Right ventricle myocardium superior (tissue), 1 donor: ENCODE data around the gene NNMT. TPM values are rescaled to one million over a fixed set of nuclear protein-coding genes. Genes with fewer than 3 reads are reported as not detected.

Experiments used
- ATAC-seq: fragments of 200-7000 bp; cut with Tn5 transposase; one replicate; pipeline ENCODE4 v1.9.1; 2020; ENCODE audit warnings: mild to moderate bottlenecking; ENCODE audit not compliant: poor library complexity
- DNase-seq: peaks from one replicate; pipeline ENCODE4 v3.0.0-alpha.2; 2020
- intact Hi-C: fragments of 100-400 bp; cut with DNase I; formaldehyde crosslinking; loops from one replicate; pipeline ENCODE4 v1.11.2; 2022
- total RNA-seq: library from RNA; stranded (reverse); fragmentation: NEBNext Ultra II Directional; extraction: Animal tissue kit (Norgen Biotek cat#: 25700); gene quantifications from one replicate; pipeline ENCODE4 v1.2.1, GENCODE V29; 2021
- donor health status: DM: no; HTN: yes; CAD: no; lungs with severe emphysema.

Gene NNMT
- total RNA-seq, 1 donor from 2014 or later, result 29.8 TPM

- ATAC-seq (peak; percentile 3), DNase-seq (no peak)
- intact Hi-C loops, result loop anchor here (2.0 kb wide), 3 partner anchors 224 to 364 kb away; no protein-coding TSS in a partner anchor
Observed at GRCh38 chr11:114260483-114260882, 35.7 kb upstream of the NNMT start.

- ATAC-seq (no peak), DNase-seq (no peak)
- intact Hi-C loops, result loop anchor here (2.0 kb wide), 3 partner anchors 225 to 365 kb away; no protein-coding TSS in a partner anchor
Observed at GRCh38 chr11:114261791-114262190, 34.4 kb upstream of the NNMT start.

- DNase-seq (no peak), ATAC-seq (peak; percentile 27)
- intact Hi-C loops, result no loop called here
Observed at GRCh38 chr11:114262681-114263512, 33.3 kb upstream of the NNMT start.

GRCh38 chr11:114263513-114264170, 32.6 kb upstream of the NNMT start:
- DNase-seq, result no peak
- intact Hi-C loops, result no loop called here
- no peak for ATAC-seq

GRCh38 chr11:114264381-114264780, 31.8 kb upstream of the NNMT start:
- ATAC-seq, result no peak
- intact Hi-C loops, result no loop called here

GRCh38 chr11:114265122-114265878, 30.9 kb upstream of the NNMT start:
- DNase-seq (no peak), ATAC-seq (no peak)
- intact Hi-C loops, result no loop called here

More at GRCh38 chr11:114264381-114264780, 31.8 kb upstream of the NNMT start:
- no peak for DNase-seq

GRCh38 chr11:114269498-114269897, 26.7 kb upstream of the NNMT start:
- DNase-seq (no peak), ATAC-seq (peak; percentile 65)
- intact Hi-C loops, result no loop called here

- DNase-seq (no peak), ATAC-seq (no peak)
- intact Hi-C loops, result no loop called here
Observed at GRCh38 chr11:114270531-114271270, 25.5 kb upstream of the NNMT start.

- ATAC-seq (no peak), DNase-seq (no peak)
- intact Hi-C loops, result no loop called here
Observed at GRCh38 chr11:114271316-114271715, 24.9 kb upstream of the NNMT start.

- ATAC-seq, result no peak
- intact Hi-C loops, result no loop called here
- DNase-seq, result no peak
Observed at GRCh38 chr11:114272311-114272710, 23.9 kb upstream of the NNMT start.

- ATAC-seq (no peak), DNase-seq (no peak)
- intact Hi-C loops, result no loop called here
Observed at GRCh38 chr11:114273071-114273470, 23.1 kb upstream of the NNMT start.

- intact Hi-C loops, result no loop called here
- no peak for ATAC-seq
Observed at GRCh38 chr11:114273890-114274635, 22.1 kb upstream of the NNMT start.

GRCh38 chr11:114274637-114275036, 21.6 kb upstream of the NNMT start:
- intact Hi-C loops, result no loop called here
- ATAC-seq, result no peak

More at GRCh38 chr11:114273890-114274635, 22.1 kb upstream of the NNMT start:
- DNase-seq, result no peak

GRCh38 chr11:114275280-114275679, 20.9 kb upstream of the NNMT start:
- DNase-seq, result peak; percentile 72
- intact Hi-C loops, result no loop called here
- peak; percentile 69 for ATAC-seq

More at GRCh38 chr11:114274637-114275036, 21.6 kb upstream of the NNMT start:
- DNase-seq, result no peak

- intact Hi-C loops, result no loop called here
- ATAC-seq (no peak), DNase-seq (no peak)
Observed at GRCh38 chr11:114276077-114276476, 20.1 kb upstream of the NNMT start.

- DNase-seq, result no peak
- intact Hi-C loops, result no loop called here
- no peak for ATAC-seq
Observed at GRCh38 chr11:114277637-114278341, 18.4 kb upstream of the NNMT start.

GRCh38 chr11:114278342-114279065, 17.7 kb upstream of the NNMT start:
- DNase-seq (no peak), ATAC-seq (no peak)
- intact Hi-C loops, result no loop called here
